H9 (cell line): ENCODE data around the gene S100A4. TPM values are rescaled to one million over a fixed set of nuclear protein-coding genes. Genes with fewer than 3 reads are reported as not detected.

Experiments
- DNase-seq: peaks from one replicate; pipeline ENCODE4 v3.0.0-alpha.2; 2017
- H2AFZ ChIP-seq: one replicate; pipeline ENCODE4 v1.6.1; 2013; ENCODE audit warnings: mild to moderate bottlenecking, low read length, control low read depth, moderate library complexity
- H2AK5ac ChIP-seq: 2 replicates; pipeline ENCODE4 v1.6.1; 2013; ENCODE audit warnings: low read length, control low read depth, mixed read lengths; ENCODE audit not compliant: insufficient read length
- H2BK120ac ChIP-seq: one replicate; pipeline ENCODE4 v1.6.1; 2013; ENCODE audit warnings: low read depth, mild to moderate bottlenecking, low read length, control low read depth, inconsistent platforms; ENCODE audit not compliant: poor library complexity, severe bottlenecking
- H2BK12ac ChIP-seq: 2 replicates; pipeline ENCODE4 v1.6.1; 2013; ENCODE audit warnings: low read length, control low read depth, mixed read lengths, low read depth; ENCODE audit not compliant: insufficient read length
- H2BK15ac ChIP-seq: 2 replicates; pipeline ENCODE4 v1.6.1; 2013; ENCODE audit warnings: low read depth, low read length, control low read depth
- H2BK20ac ChIP-seq: one replicate; pipeline ENCODE4 v1.6.1; 2013; ENCODE audit warnings: low read depth, mild to moderate bottlenecking, low read length, control low read depth, inconsistent platforms; ENCODE audit not compliant: poor library complexity, severe bottlenecking
- H2BK5ac ChIP-seq: 2 replicates; pipeline ENCODE4 v1.6.1; 2013; ENCODE audit warnings: low read length, control low read depth, mixed read lengths; ENCODE audit not compliant: insufficient read length
- H3K14ac ChIP-seq: 2 replicates; pipeline ENCODE4 v1.6.1; 2013; ENCODE audit warnings: low read length, control low read depth; ENCODE audit not compliant: insufficient read depth
- H3K18ac ChIP-seq: 2 replicates; pipeline ENCODE4 v1.6.1; 2013; ENCODE audit warnings: low read depth, mild to moderate bottlenecking, mixed read lengths, low read length, control low read depth; ENCODE audit not compliant: insufficient read length
- H3K23ac ChIP-seq: 2 replicates; pipeline ENCODE4 v1.6.1; 2013; ENCODE audit warnings: low read length, control low read depth, mixed read lengths, low read depth; ENCODE audit not compliant: insufficient read length
- H3K23me2 ChIP-seq: 2 replicates; pipeline ENCODE4 v1.6.1; 2013; ENCODE audit warnings: low read depth, mild to moderate bottlenecking, mixed read lengths, low read length, control low read depth; ENCODE audit not compliant: insufficient read length, poor library complexity, severe bottlenecking
- H3K27ac ChIP-seq: 2 replicates; pipeline ENCODE4 v1.5.1; 2013; ENCODE audit warnings: low read length, control low read depth, mixed read lengths, low read depth; ENCODE audit not compliant: insufficient read length
- H3K27me3 ChIP-seq: 2 replicates; pipeline ENCODE4 v1.6.1; 2013; ENCODE audit warnings: low read length, control low read depth, inconsistent platforms; ENCODE audit not compliant: insufficient read depth
- H3K4ac ChIP-seq: 2 replicates; pipeline ENCODE4 v1.6.1; 2013; ENCODE audit warnings: low read depth, mild to moderate bottlenecking, control low read depth, inconsistent platforms, low read length, moderate library complexity
- H3K4me1 ChIP-seq: 2 replicates; pipeline ENCODE4 v1.6.1; 2013; ENCODE audit warnings: low read length, control low read depth, inconsistent platforms; ENCODE audit not compliant: insufficient read depth
- H3K4me2 ChIP-seq: 2 replicates; pipeline ENCODE4 v1.6.1; 2013; ENCODE audit warnings: low read length, control low read depth, mixed read lengths; ENCODE audit not compliant: insufficient read length, insufficient read depth
- H3K56ac ChIP-seq: 2 replicates; pipeline ENCODE4 v1.6.1; 2013; ENCODE audit warnings: low read depth, mild to moderate bottlenecking, mixed read lengths, low read length, control low read depth; ENCODE audit not compliant: insufficient read length
- H3K79me1 ChIP-seq: 2 replicates; pipeline ENCODE4 v1.6.1; 2013; ENCODE audit warnings: low read depth, mild to moderate bottlenecking, moderate library complexity, low read length, control low read depth, inconsistent platforms; ENCODE audit not compliant: insufficient read depth, poor library complexity, severe bottlenecking
- H3K79me2 ChIP-seq: 2 replicates; pipeline ENCODE4 v1.6.1; 2013; ENCODE audit warnings: low read length, control low read depth, inconsistent platforms; ENCODE audit not compliant: insufficient read depth
- H3K9ac ChIP-seq: 2 replicates; pipeline ENCODE4 v1.6.1; 2013; ENCODE audit warnings: low read length, control low read depth, mixed read lengths; ENCODE audit not compliant: insufficient read length; ENCODE audit errors: extremely low read depth
- H3K9me3 ChIP-seq: one replicate; pipeline ENCODE4 v1.6.1; 2013; ENCODE audit warnings: low read depth, low read length, inconsistent platforms; ENCODE audit not compliant: control insufficient read depth
- H3T11ph ChIP-seq: one replicate; pipeline ENCODE4 v1.6.1; 2013; ENCODE audit warnings: mild to moderate bottlenecking, low read length, control low read depth, inconsistent platforms
- H4K20me1 ChIP-seq: one replicate; pipeline ENCODE4 v1.6.1; 2013; ENCODE audit not compliant: control insufficient read depth, insufficient read length, insufficient read depth
- H4K5ac ChIP-seq: 2 replicates; pipeline ENCODE4 v1.6.1; 2013; ENCODE audit warnings: low read depth, mild to moderate bottlenecking, mixed read lengths, low read length, control low read depth; ENCODE audit not compliant: insufficient read length
- H4K8ac ChIP-seq: replicated peaks from 2 replicates; pipeline ENCODE4 v1.6.1; 2013; ENCODE audit warnings: low read length, control low read depth, mixed read lengths, low read depth; ENCODE audit not compliant: insufficient read length
- H4K91ac ChIP-seq: 2 replicates; pipeline ENCODE4 v1.6.1; 2013; ENCODE audit warnings: low read depth, mild to moderate bottlenecking, moderate library complexity, mixed read lengths, low read length, control low read depth; ENCODE audit not compliant: insufficient read length
- H3K27ac Mint-ChIP-seq, 3 experiments: 2 replicates in 2 of 3; 3 replicates in 1 of 3; pipeline ENCODE4 v1.8.0; 2020 to 2021; ENCODE audit warnings: mixed read lengths in 3 of 3, mild to moderate bottlenecking in 1 of 3, moderate library complexity in 1 of 3
- H3K27me3 Mint-ChIP-seq: 2 replicates; pipeline ENCODE4 v1.8.0; 2021; ENCODE audit warnings: low read depth, mild to moderate bottlenecking, moderate library complexity, mixed read lengths
- H3K36me3 Mint-ChIP-seq, 3 experiments: 2 replicates in 2 of 3; 3 replicates in 1 of 3; pipeline ENCODE4 v1.8.0; 2020 to 2021; ENCODE audit warnings: low read depth in 3 of 3, mixed read lengths in 3 of 3; ENCODE audit not compliant: insufficient read depth in 1 of 3
- H3K4me1 Mint-ChIP-seq, 2 experiments: 2 replicates each; pipeline ENCODE4 v1.8.0; 2020; ENCODE audit warnings: mixed read lengths in 2 of 2
- H3K4me3 Mint-ChIP-seq, 2 experiments: 2 replicates in 1 of 2; 3 replicates in 1 of 2; pipeline ENCODE4 v1.8.0; 2020 to 2021; ENCODE audit warnings: mild to moderate bottlenecking in 2 of 2, mixed read lengths in 2 of 2, moderate library complexity in 1 of 2
- H3K9me3 Mint-ChIP-seq, 2 experiments: 2 replicates in 1 of 2; 3 replicates in 1 of 2; pipeline ENCODE4 v1.8.0; 2020; ENCODE audit warnings: mild to moderate bottlenecking in 2 of 2, mixed read lengths in 2 of 2, moderate library complexity in 1 of 2
- CTCF ChIP-seq: fragments of 200-600 bp; sonication (generic); conservative IDR thresholded peaks from 3 replicates; pipeline ENCODE4 v1.8.0; 2021; ENCODE audit warnings: antibody characterized with exemption, mild to moderate bottlenecking
- WGBS: extraction: QIAGEN DNeasy Blood & Tissue Kit; methylation state at CpG from one replicate; pipeline ENCODE4 v1.1.7; 2013; ENCODE audit warnings: missing lambda C conversion rate, low lambda C conversion rate, mixed read lengths; ENCODE audit not compliant: insufficient read length; ENCODE audit errors: extremely low coverage; 5-methylcytosine and 5-hydroxymethylcytosine counted together
- total RNA-seq: library from RNA; stranded (reverse); gene quantifications from 2 replicates; pipeline ENCODE4 v1.2.1, GENCODE V29; 2021

The S100A4 gene
- total RNA-seq, 1 experiment from 2014 or later = 9.0 TPM

DNA sequence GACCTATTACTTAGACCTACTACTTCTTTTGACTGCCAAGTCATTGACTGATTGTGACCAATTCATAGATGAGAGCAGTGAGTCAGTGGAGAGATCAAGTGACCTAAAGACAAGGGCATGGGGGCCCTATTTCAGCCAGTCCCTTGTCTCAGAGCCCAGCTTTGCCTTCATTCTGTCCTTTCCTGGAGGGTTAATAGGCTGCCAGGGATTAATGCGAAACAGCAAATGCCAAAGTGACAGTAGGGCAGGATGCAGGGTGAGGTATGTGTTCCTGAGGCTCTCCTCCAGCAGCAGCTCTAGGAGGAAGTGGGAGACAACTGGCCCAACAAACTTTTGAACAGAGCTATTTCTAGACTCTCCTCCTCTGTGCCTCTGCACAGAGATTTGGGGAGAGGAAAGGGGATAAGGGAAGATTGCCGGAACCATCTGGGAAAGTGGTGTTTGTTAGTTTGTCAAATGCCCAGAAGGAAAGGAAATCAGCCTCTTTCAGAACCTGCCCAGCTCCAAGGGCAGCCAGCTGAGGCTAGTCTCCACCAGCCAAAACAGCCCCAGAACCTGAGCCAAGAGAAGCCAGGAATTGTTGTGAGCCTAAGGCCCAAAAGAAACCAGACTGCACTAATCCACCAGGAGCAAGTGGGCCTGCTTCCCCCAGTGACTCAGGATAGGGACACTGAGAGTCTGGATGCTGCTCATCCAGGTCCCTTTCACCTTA is 8.4 kb upstream of the S100A4 start:
- Histone ChIP-seq H3T11ph (no peak overlapping the region), H3K27ac (no peak overlapping the region), H3K23me2 (no peaks in the 10 kb centered on the region), H2BK5ac (no peak overlapping the region), H2AK5ac (no peak overlapping the region), H3K4me2 (no peak overlapping the region), H2AFZ (no peak overlapping the region), H3K79me2 (no peaks in the 10 kb centered on the region), H3K9me3 (no peaks in the 10 kb centered on the region), H3K4ac (no peak overlapping the region), H2BK15ac (no peak overlapping the region), H4K8ac (no peak overlapping the region), H2BK120ac (no peak overlapping the region), H4K5ac (no peak overlapping the region), H3K79me1 (no peaks in the 10 kb centered on the region), H4K91ac (no peak overlapping the region), H3K9ac (no peak overlapping the region), H3K23ac (no peak overlapping the region), H3K4me1 (no peaks in the 10 kb centered on the region), H3K56ac (no peak overlapping the region), H3K27me3 (no peaks in the 10 kb centered on the region), H4K20me1 (no peaks in the 10 kb centered on the region), H3K14ac (no peak overlapping the region), H3K18ac (no peak overlapping the region), H2BK12ac (no peak overlapping the region), H2BK20ac (no peak overlapping the region)
- WGBS = no CpG with 5 or more reads among the region's 2 CpGs
- TF ChIP-seq CTCF = no peak
- Mint-ChIP-seq H3K4me1 (peaks cover 14 to 26% of the 10 kb centered on the region in 2 experiments), H3K27ac (no peak overlapping the region), H3K27me3 (no peaks in the 10 kb centered on the region; the same call in 1 of the 2 replicates), H3K4me3 (no peak overlapping the region), H3K9me3 (no peaks in the 10 kb centered on the region), H3K36me3 (no peaks in the 10 kb centered on the region)
- peak; percentile 16 for DNase-seq
